NCI-H1694 treated with DMSO at 0.1 percent for 48 hours (cell line): ENCODE measurements around the gene GRAP2.

Experiments
- DNase-seq: peaks from one replicate; lab custom pipeline; 2025; lab: John Stamatoyannopoulos, UW

GRAP2 gene

DNA sequence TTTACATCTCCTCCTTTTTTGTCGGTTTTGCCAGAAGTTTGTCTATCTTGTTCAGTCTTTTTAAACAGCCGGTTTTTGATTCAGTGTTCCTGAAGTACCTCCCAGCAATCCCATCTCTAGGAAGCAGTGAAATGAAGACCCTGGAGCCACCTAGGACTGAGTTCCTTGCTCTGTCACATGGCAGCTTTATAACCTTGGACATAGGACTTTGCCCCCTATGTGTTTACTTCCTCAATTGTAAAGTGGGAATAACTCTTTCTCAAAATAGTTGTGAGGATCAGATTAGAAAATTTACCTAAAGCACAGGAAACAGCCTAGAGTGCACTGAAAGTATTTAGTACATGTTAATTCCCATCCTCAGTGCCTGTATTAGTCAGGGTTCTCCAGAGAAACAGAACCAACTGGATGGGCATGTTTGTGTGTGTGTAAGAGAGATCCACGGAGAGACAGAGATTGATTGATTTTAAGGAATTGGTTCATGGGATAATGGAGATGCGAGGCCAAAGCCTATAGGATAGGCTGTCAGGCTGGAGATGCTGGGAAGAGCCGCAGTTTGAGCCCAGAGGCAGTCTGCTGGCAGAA, 113.9 kb downstream of the GRAP2 start:
- no peak for DNase-seq

DNA sequence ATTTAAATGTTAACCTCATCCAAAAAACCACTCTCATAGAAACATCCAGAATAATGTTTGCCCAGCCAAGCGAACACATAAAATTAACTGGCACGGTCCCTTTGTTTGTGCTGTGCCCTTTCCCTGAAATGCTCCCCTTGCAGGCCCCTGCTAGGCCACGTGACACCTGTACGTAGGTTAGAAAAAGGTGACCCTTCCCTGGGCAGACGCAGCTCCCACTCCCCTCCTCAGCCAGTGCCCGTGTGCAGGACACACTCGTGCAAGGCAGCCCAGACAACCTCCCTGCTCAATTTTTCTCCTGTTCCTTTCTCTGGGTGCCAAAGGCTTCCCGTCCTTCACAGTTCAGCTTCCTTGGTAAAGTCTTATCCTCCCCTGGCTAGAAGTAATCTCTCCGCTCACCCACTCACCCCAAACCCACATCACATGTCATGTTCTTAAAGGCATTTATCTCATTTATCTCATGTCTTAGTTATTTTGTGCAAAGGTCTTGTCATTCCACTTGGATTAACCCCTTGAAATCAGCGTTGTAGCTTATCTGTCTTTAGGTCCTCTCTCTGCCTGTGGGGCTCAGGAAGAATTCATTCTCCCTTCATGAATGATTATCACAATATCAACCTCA, 114.6 kb downstream of the GRAP2 start:
- no peak for DNase-seq

- DNase-seq = no peak
Measured at GRCh38 chr22:40018051-40018450, 117.2 kb downstream of the GRAP2 start.

GRCh38 chr22:40019100-40019499, 118.2 kb downstream of the GRAP2 start:
- DNase-seq = no peak

DNA sequence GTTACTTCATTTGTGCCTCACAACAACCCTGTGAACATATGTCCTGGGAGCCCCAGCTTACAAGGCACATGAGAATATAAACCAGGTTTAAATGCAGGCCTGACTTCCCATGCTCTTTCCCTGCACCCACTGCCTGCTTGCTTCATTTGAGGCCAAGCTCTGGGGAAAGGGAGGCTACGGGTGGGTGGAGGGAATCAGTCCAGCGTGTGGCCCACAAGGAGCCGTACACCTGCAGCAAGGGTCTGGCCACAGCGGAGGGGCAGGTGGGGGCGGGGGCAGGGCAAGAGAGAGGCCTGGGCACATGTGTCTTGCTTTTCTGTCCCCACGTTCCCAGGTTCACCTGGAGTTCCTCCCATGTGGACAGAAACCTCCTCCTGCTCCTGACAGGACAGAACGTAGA, 120.1 kb downstream of the GRAP2 start:
- no peak for DNase-seq

- DNase-seq = peak; percentile 66
Measured at GRCh38 chr22:40021401-40022000, 120.6 kb downstream of the GRAP2 start.

DNA sequence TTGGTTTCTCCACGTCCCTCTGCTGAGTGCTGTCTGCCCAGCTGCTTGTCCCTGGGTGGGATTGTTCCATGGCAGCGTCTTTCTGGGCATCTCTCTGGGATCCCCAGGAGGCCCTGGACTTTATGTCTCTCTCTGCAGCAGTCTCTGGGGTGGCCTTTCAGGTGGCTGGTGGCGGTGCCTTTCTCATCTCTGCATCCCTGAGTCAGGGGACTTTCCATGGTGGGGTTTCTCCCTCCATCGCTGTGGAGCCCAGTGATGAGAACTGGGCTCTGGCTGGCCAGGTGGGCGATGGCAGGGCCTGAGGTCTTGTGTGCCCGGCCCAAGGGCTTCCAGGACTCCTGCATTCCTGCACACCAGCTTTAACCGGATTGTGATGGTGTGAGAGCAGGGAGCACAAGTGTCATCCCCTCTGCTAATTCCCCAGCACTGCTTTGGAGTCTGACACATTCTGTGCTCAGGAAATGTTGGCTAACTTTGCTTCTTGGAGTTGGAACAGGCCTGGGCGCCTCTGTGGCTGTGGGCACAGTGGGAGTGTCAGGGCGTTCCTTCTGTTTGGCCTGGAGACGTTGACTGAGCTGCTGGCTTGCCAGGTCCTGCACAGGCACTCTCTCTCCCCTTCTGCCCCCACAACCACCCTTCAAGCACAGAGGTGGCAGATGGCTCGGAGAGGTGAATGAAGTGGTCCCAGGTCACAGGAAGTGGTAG, 121.8 kb downstream of the GRAP2 start:
- DNase-seq = no peak
